ENCODE data around the gene LGALS1.

Gene LGALS1

GRCh38 chr22:37627545-37627944 is 47.9 kb upstream of the LGALS1 start:
- DNase-seq (ENCODE audit: extremely low read depth, insufficient read length) = no peak
- Histone ChIP-seq H3K27me3 (replicated peaks; ENCODE audit: control insufficient read depth, insufficient read depth, low read length) (no peaks in the 10 kb centered on the region), H3K36me3 (ENCODE audit: control insufficient read depth, insufficient read depth, low read length) (peaks cover 42% of the 10 kb centered on the region), H3K4me3 (replicated peaks; ENCODE audit: low read depth, low read length) (no peak overlapping the region)
- no peak for TF ChIP-seq CTCF (IDR thresholded peaks at IDR 0.05; ENCODE audit: insufficient read depth, low read length, poor library complexity, severe bottlenecking)

- Histone ChIP-seq H3K27me3 (replicated peaks; ENCODE audit: control insufficient read depth, insufficient read depth, low read length) (no peaks in the 10 kb centered on the region), H3K36me3 (ENCODE audit: control insufficient read depth, insufficient read depth, low read length) (peaks cover 35% of the 10 kb centered on the region), H3K4me3 (replicated peaks; ENCODE audit: low read depth, low read length) (no peak overlapping the region)
- no peak for TF ChIP-seq CTCF (IDR thresholded peaks at IDR 0.05; ENCODE audit: insufficient read depth, low read length, poor library complexity, severe bottlenecking)
- DNase-seq (ENCODE audit: extremely low read depth, insufficient read length) = no peak
Observed at GRCh38 chr22:37628830-37629229, 46.6 kb upstream of the LGALS1 start.

- no peak for DNase-seq (ENCODE audit: extremely low read depth, insufficient read length)
- Histone ChIP-seq H3K27me3 (replicated peaks; ENCODE audit: control insufficient read depth, insufficient read depth, low read length) (no peaks in the 10 kb centered on the region), H3K4me3 (replicated peaks; ENCODE audit: low read depth, low read length) (no peak overlapping the region), H3K36me3 (ENCODE audit: control insufficient read depth, insufficient read depth, low read length) (peaks cover 26% of the 10 kb centered on the region)
- TF ChIP-seq CTCF (IDR thresholded peaks at IDR 0.05; ENCODE audit: insufficient read depth, low read length, poor library complexity, severe bottlenecking) = no peak
Observed at GRCh38 chr22:37629928-37630327, 45.5 kb upstream of the LGALS1 start.

- peaks cover 21% of the 10 kb centered on the region for H3K36me3 ChIP-seq (ENCODE audit: control insufficient read depth, insufficient read depth, low read length)
- no peak for DNase-seq (ENCODE audit: extremely low read depth, insufficient read length)
- H3K4me3 ChIP-seq (replicated peaks; ENCODE audit: low read depth, low read length) = no peak overlapping the region
- H3K27me3 ChIP-seq (replicated peaks; ENCODE audit: control insufficient read depth, insufficient read depth, low read length) = no peaks in the 10 kb centered on the region
- no peak for TF ChIP-seq CTCF (IDR thresholded peaks at IDR 0.05; ENCODE audit: insufficient read depth, low read length, poor library complexity, severe bottlenecking)
Observed at GRCh38 chr22:37630839-37631435, 44.5 kb upstream of the LGALS1 start.

GRCh38 chr22:37631448-37632173 is 43.8 kb upstream of the LGALS1 start:
- Histone ChIP-seq H3K4me3 (replicated peaks; ENCODE audit: low read depth, low read length) (no peak overlapping the region), H3K36me3 (ENCODE audit: control insufficient read depth, insufficient read depth, low read length) (peaks cover 21% of the 10 kb centered on the region), H3K27me3 (replicated peaks; ENCODE audit: control insufficient read depth, insufficient read depth, low read length) (no peaks in the 10 kb centered on the region)
- DNase-seq (ENCODE audit: extremely low read depth, insufficient read length) = no peak
- TF ChIP-seq CTCF (IDR thresholded peaks at IDR 0.05; ENCODE audit: insufficient read depth, low read length, poor library complexity, severe bottlenecking) = no peak
